ENCODE measurements around the gene ATAD5. TPM values are rescaled to one million over a fixed set of nuclear protein-coding genes. Genes with fewer than 3 reads are reported as not detected.

Gene ATAD5
- total RNA-seq, 1 donor from 2014 or later, result under 0.01 TPM

- H3K4me1 ChIP-seq, result peaks cover 0 to 17% of the 10 kb centered on the region in 2 donors
- no peaks in the 10 kb centered on the region for H3K9me3 ChIP-seq
- H3K4me3 ChIP-seq, result peak within 1 kb of the TSS; percentile 62 to 80
- intact Hi-C loops (cut with DNase I), result loop anchor here (2.0 kb wide), 1 partner anchor 446 kb away; the partner anchor contains the start of gene CPD
- peak within 1 kb of the TSS; percentile 61 to 63 for H3K27ac ChIP-seq
- no peaks in the 10 kb centered on the region for H3K27me3 ChIP-seq
- TF ChIP-seq CTCF (IDR thresholded peaks at IDR 0.05), result peak; percentile 46 to 67 (median 57)
- DNase-seq (ENCODE audit: low spot score in 2 of 2), result peak; percentile 59 to 92
- no peaks in the 10 kb centered on the region for H3K36me3 ChIP-seq
Measured at GRCh38 chr17:30824356-30825145, 7.2 kb upstream of the ATAD5 start, which contains the start of gene CRLF3. TSS of gene CRLF3 (minus strand) at chr17:30824692. CDS start at chr17:30824651, 41 bp downstream.

- intact Hi-C loops (cut with DNase I), result no loop called here
- no peak overlapping the region for H3K27ac ChIP-seq
- DNase-seq (ENCODE audit: low spot score in 2 of 2), result no peak
- H3K4me3 ChIP-seq, result no peak overlapping the region
- no peaks in the 10 kb centered on the region for H3K9me3 ChIP-seq
- no peak for TF ChIP-seq CTCF (IDR thresholded peaks at IDR 0.05)
- no peaks in the 10 kb centered on the region for H3K27me3 ChIP-seq
- no peaks in the 10 kb centered on the region for H3K36me3 ChIP-seq
- peaks cover 7 to 20% of the 10 kb centered on the region in 2 donors for H3K4me1 ChIP-seq
Measured at GRCh38 chr17:30827082-30827481, 4.7 kb upstream of the ATAD5 start.

GRCh38 chr17:30829022-30829421, 2.7 kb upstream of the ATAD5 start:
- peaks cover 8 to 15% of the 10 kb centered on the region in 2 donors for H3K4me1 ChIP-seq
- intact Hi-C loops (cut with DNase I), result no loop called here
- H3K27me3 ChIP-seq, result no peaks in the 10 kb centered on the region

GRCh38 chr17:30831257-30831656, 509 bp upstream of the ATAD5 start:
- H3K4me1 ChIP-seq, result peaks cover 8 to 10% of the 10 kb centered on the region in 2 donors
- DNase-seq (ENCODE audit: low spot score in 2 of 2), result no peak
- H3K27me3 ChIP-seq, result no peaks in the 10 kb centered on the region
- no peaks in the 10 kb centered on the region for H3K9me3 ChIP-seq
- intact Hi-C loops (cut with DNase I), result no loop called here
- no peaks in the 10 kb centered on the region for H3K36me3 ChIP-seq
- no peak for TF ChIP-seq CTCF (IDR thresholded peaks at IDR 0.05)
- H3K4me3 ChIP-seq, result peak overlapping the region; percentile 62 to 91
- H3K27ac ChIP-seq, result no peak overlapping the region

More at GRCh38 chr17:30829022-30829421, 2.7 kb upstream of the ATAD5 start:
- no peak for DNase-seq (ENCODE audit: low spot score in 2 of 2)
- Histone ChIP-seq H3K36me3 (no peaks in the 10 kb centered on the region), H3K4me3 (no peak overlapping the region), H3K9me3 (no peaks in the 10 kb centered on the region), H3K27ac (no peak overlapping the region)
- TF ChIP-seq CTCF (IDR thresholded peaks at IDR 0.05), result no peak

- H3K4me3 ChIP-seq, result peak overlapping the region; percentile 62 to 91
- intact Hi-C loops (cut with DNase I), result no loop called here
- TF ChIP-seq CTCF (IDR thresholded peaks at IDR 0.05), result no peak
Measured at GRCh38 chr17:30832438-30833124, 815 bp downstream of the ATAD5 start.

More at GRCh38 chr17:30832438-30833124, 815 bp downstream of the ATAD5 start:
- Histone ChIP-seq H3K36me3 (no peaks in the 10 kb centered on the region), H3K27me3 (no peaks in the 10 kb centered on the region), H3K4me1 (peaks cover 8 to 10% of the 10 kb centered on the region in 2 donors), H3K9me3 (no peaks in the 10 kb centered on the region), H3K27ac (no peak overlapping the region)
- no peak for DNase-seq (ENCODE audit: low spot score in 2 of 2)

Data from ascending aorta (tissue), 2 donors.